CD8-positive, alpha-beta memory T cell (primary cell): Measurements from ENCODE around the gene PUM1. TPM values are rescaled to one million over a fixed set of nuclear protein-coding genes. Genes with fewer than 3 reads are reported as not detected.

Experiments used
- CTCF ChIA-PET: fragments of 350-600 bp; sonication (Branson Sonifier 250); formaldehyde crosslinking; loops from one replicate; lab custom pipeline; 2021; ENCODE audit warnings: antibody characterized with exemption; lab: Charles Lee
- POLR2A ChIA-PET: fragments of 350-600 bp; sonication (Branson Sonifier 250); formaldehyde crosslinking; loops from one replicate; lab custom pipeline; 2021; ENCODE audit warnings: antibody characterized with exemption; lab: Charles Lee
- DNase-seq, 5 donors: peaks; one replicate each; pipeline versions ENCODE4 v3.0.0 to v3.0.0-alpha.2; 2020 to 2022; ENCODE audit warnings: mixed read lengths in 1 of 5
- H3K27ac ChIP-seq: one replicate; pipeline ENCODE4 v1.7.0; 2013; ENCODE audit warnings: low read depth, mild to moderate bottlenecking, low read length, moderate library complexity
- H3K27me3 ChIP-seq: 2 replicates; pipeline ENCODE4 v1.7.0; 2013; ENCODE audit warnings: low read length, mild to moderate bottlenecking; ENCODE audit not compliant: insufficient read depth, poor library complexity, severe bottlenecking
- H3K36me3 ChIP-seq: 2 replicates; pipeline ENCODE4 v1.7.0; 2013; ENCODE audit warnings: mild to moderate bottlenecking, low read length, moderate library complexity; ENCODE audit not compliant: insufficient read depth
- H3K4me1 ChIP-seq: 2 replicates; pipeline ENCODE4 v1.7.0; 2013; ENCODE audit warnings: mild to moderate bottlenecking, low read length, moderate library complexity; ENCODE audit not compliant: insufficient read depth
- H3K4me3 ChIP-seq: 2 replicates; pipeline ENCODE4 v1.7.0; 2013; ENCODE audit warnings: mild to moderate bottlenecking, low read length
- H3K9me3 ChIP-seq: 2 replicates; pipeline ENCODE4 v1.7.0; 2013; ENCODE audit warnings: mild to moderate bottlenecking, low read length
- H3K27ac Mint-ChIP-seq, 8 donors: one replicate each; pipeline ENCODE4 v1.8.0; 2020 to 2021; ENCODE audit warnings: mixed read lengths in 8 of 8, mild to moderate bottlenecking in 6 of 8, inconsistent platforms in 3 of 8, moderate library complexity in 3 of 8
- H3K27me3 Mint-ChIP-seq, 2 donors: one replicate each; pipeline ENCODE4 v1.8.0; 2020 to 2021; ENCODE audit warnings: mixed read lengths in 2 of 2, mild to moderate bottlenecking in 1 of 2, moderate library complexity in 1 of 2
- H3K36me3 Mint-ChIP-seq, 3 donors: one replicate each; pipeline ENCODE4 v1.8.0; 2020 to 2021; ENCODE audit warnings: mixed read lengths in 3 of 3, inconsistent platforms in 1 of 3, mild to moderate bottlenecking in 1 of 3
- H3K4me1 Mint-ChIP-seq, 3 donors: one replicate each; pipeline ENCODE4 v1.8.0; 2020 to 2021; ENCODE audit warnings: mixed read lengths in 3 of 3, inconsistent platforms in 1 of 3, mild to moderate bottlenecking in 1 of 3
- H3K4me3 Mint-ChIP-seq, 7 donors: one replicate each; pipeline ENCODE4 v1.8.0; 2020 to 2021; ENCODE audit warnings: mixed read lengths in 7 of 7, mild to moderate bottlenecking in 6 of 7, moderate library complexity in 4 of 7, inconsistent platforms in 2 of 7
- H3K9me3 Mint-ChIP-seq, 5 donors: one replicate each; pipeline ENCODE4 v1.8.0; 2020 to 2022; ENCODE audit warnings: mixed read lengths in 5 of 5, mild to moderate bottlenecking in 3 of 5, moderate library complexity in 2 of 5, inconsistent platforms in 1 of 5
- polyA plus RNA-seq: library from polyadenylated mRNA; unstranded; fragments of 300-500 nt; fragmentation: Illumina TruSeq; gene quantifications from one replicate; pipeline ENCODE4 v1.2.3, GENCODE V29; 2021
- total RNA-seq, 2 experiments: library from RNA; stranded (reverse); gene quantifications; one replicate each; pipeline ENCODE4 v1.2.3, GENCODE V29; 2021

PUM1 gene
- total and polyA plus RNA-seq, 3 experiments from 2014 or later: 99.8 to 127 (median 113) TPM

DNA sequence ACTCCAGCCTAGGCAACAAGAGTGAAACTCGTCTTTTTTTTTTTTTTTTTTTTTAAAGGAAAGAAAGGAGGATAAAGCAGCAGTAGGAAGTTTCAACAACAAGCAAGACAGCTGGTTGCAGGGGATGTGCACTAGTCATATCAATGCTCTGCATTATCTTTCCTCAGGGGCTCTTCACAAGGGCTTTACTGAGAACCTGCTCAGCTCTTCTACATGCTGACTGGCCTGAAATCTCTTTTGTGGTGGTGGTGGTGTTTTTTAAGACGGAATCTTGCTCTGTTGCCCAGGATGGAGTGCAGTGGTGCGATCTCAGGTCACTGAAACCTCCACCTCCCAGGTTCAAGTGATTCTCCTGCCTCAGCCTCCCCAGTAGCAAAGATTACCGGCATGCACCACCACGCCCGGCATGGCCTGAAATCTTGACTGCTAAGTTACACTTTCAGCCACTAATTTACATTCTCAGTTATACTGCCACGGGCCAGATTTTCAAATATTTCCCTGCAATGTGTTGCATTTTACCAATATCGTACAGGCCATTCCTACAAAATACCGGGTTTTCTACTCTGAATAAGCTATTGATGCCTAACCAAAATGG, 68.0 kb downstream of the PUM1 start:
- Mint-ChIP-seq H3K4me1 (peaks cover 47 to 81% (median 74%) of the 10 kb centered on the region in 3 donors), H3K4me3 (no peak overlapping the region), H3K36me3 (peaks cover 4 to 80% (median 14%) of the 10 kb centered on the region in 3 donors), H3K27me3 (no peaks in the 10 kb centered on the region), H3K9me3 (no peaks in the 10 kb centered on the region), H3K27ac (peak overlapping the region in 3 of 8 donors; percentile 10 to 66 (median 30))
- CTCF ChIA-PET: interaction anchor here (0.6 to 1.4 kb wide), 3 partner anchors 9 to 43 kb away, joined by 4 to 5 read pairs (median 4); no protein-coding TSS in a partner anchor
- Histone ChIP-seq H3K4me3 (no peak overlapping the region), H3K27ac (no peak overlapping the region), H3K27me3 (no peaks in the 10 kb centered on the region), H3K9me3 (no peaks in the 10 kb centered on the region), H3K4me1 (no peaks in the 10 kb centered on the region), H3K36me3 (peaks cover 10% of the 10 kb centered on the region)
- POLR2A ChIA-PET: interaction anchor here (0.7 kb wide), 1 partner anchor 1059 kb away, joined by 8 read pairs; no protein-coding TSS in a partner anchor
- DNase-seq: no peak

- peaks cover 19% of the 10 kb centered on the region for H3K36me3 ChIP-seq
- POLR2A ChIA-PET: no interaction called here
- H3K27ac Mint-ChIP-seq: peak overlapping the region in 1 of 8 donors; percentile 42
Measured at GRCh38 chr1:30995990-30996612, 69.4 kb downstream of the PUM1 start.

GRCh38 chr1:30991862-30992606, 73.5 kb downstream of the PUM1 start:
- ChIA-PET CTCF (no interaction called here), POLR2A (no interaction called here)
- Histone ChIP-seq H3K4me3 (no peak overlapping the region), H3K4me1 (peaks cover 9% of the 10 kb centered on the region), H3K9me3 (no peaks in the 10 kb centered on the region), H3K36me3 (peaks cover 43% of the 10 kb centered on the region), H3K27me3 (no peaks in the 10 kb centered on the region), H3K27ac (no peak overlapping the region)
- Mint-ChIP-seq H3K4me1 (peaks cover 64 to 92% (median 86%) of the 10 kb centered on the region in 3 donors), H3K36me3 (peaks cover 12 to 86% (median 35%) of the 10 kb centered on the region in 3 donors), H3K4me3 (peak overlapping the region in 1 of 7 donors; percentile 4), H3K27ac (peak overlapping the region in 3 of 8 donors; percentile 20 to 48 (median 26)), H3K27me3 (no peaks in the 10 kb centered on the region), H3K9me3 (no peaks in the 10 kb centered on the region)
- no peak for DNase-seq

More at GRCh38 chr1:30995990-30996612, 69.4 kb downstream of the PUM1 start:
- Mint-ChIP-seq H3K27me3 (no peaks in the 10 kb centered on the region), H3K4me3 (no peak overlapping the region), H3K36me3 (peaks cover 8 to 82% (median 19%) of the 10 kb centered on the region in 3 donors), H3K9me3 (no peaks in the 10 kb centered on the region), H3K4me1 (peaks cover 49 to 83% (median 77%) of the 10 kb centered on the region in 3 donors)
- DNase-seq: no peak
- Histone ChIP-seq H3K27me3 (no peaks in the 10 kb centered on the region), H3K4me3 (no peak overlapping the region), H3K4me1 (peaks cover 4% of the 10 kb centered on the region), H3K27ac (no peak overlapping the region), H3K9me3 (no peaks in the 10 kb centered on the region)
- CTCF ChIA-PET: interaction anchor here (1.4 kb wide), 1 partner anchor 8 kb away, joined by 5 read pairs; no protein-coding TSS in a partner anchor

GRCh38 chr1:30990591-30990990, 74.9 kb downstream of the PUM1 start:
- Mint-ChIP-seq H3K27me3 (no peaks in the 10 kb centered on the region), H3K4me3 (no peak overlapping the region), H3K36me3 (peaks cover 12 to 84% (median 31%) of the 10 kb centered on the region in 3 donors), H3K27ac (no peak overlapping the region), H3K4me1 (peaks cover 66 to 91% (median 83%) of the 10 kb centered on the region in 3 donors), H3K9me3 (no peaks in the 10 kb centered on the region)
- ChIA-PET CTCF (no interaction called here), POLR2A (interaction anchor here (0.7 kb wide), 1 partner anchor 23 kb away, joined by 4 read pairs; no protein-coding TSS in a partner anchor)
- Histone ChIP-seq H3K36me3 (peaks cover 43% of the 10 kb centered on the region), H3K9me3 (no peaks in the 10 kb centered on the region), H3K27ac (no peak overlapping the region), H3K4me1 (peaks cover 9% of the 10 kb centered on the region), H3K4me3 (no peak overlapping the region), H3K27me3 (no peaks in the 10 kb centered on the region)
- DNase-seq: no peak

DNA sequence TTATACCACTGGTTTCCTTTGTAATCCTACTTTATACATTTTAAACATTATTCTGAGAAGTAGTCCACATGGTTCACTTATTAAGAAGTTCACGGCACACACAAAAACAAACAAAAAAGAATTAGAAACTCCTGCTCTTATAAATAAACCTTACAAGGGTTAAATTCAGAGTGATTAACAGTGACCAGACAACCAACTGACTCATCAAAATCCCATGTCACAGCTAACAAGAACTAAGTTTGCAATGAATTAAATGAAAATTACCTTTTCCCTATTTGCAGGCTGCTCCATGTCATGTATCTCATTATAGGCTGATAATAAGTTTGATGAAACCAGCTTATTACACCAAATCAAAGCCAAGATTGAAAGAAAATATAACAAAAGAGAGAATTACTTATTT, 77.5 kb downstream of the PUM1 start:
- no peak overlapping the region for H3K27ac ChIP-seq
- H3K9me3 ChIP-seq: no peaks in the 10 kb centered on the region
- H3K4me3 ChIP-seq: no peak overlapping the region
- peak overlapping the region in 1 of 7 donors; percentile 22 for H3K4me3 Mint-ChIP-seq
- peaks cover 8 to 82% (median 27%) of the 10 kb centered on the region in 3 donors for H3K36me3 Mint-ChIP-seq
- no peak for DNase-seq
- H3K27ac Mint-ChIP-seq: peak overlapping the region in 3 of 8 donors; percentile 4 to 69 (median 52)
- ChIA-PET CTCF (interaction anchor here (1.2 kb wide), 1 partner anchor 9 kb away, joined by 5 read pairs; no protein-coding TSS in a partner anchor), POLR2A (no interaction called here)
- H3K36me3 ChIP-seq: peaks cover 36% of the 10 kb centered on the region
- peaks cover 66 to 90% (median 87%) of the 10 kb centered on the region in 3 donors for H3K4me1 Mint-ChIP-seq
- H3K4me1 ChIP-seq: peaks cover 15% of the 10 kb centered on the region
- no peaks in the 10 kb centered on the region for H3K27me3 ChIP-seq
- H3K27me3 Mint-ChIP-seq: no peaks in the 10 kb centered on the region
- H3K9me3 Mint-ChIP-seq: no peaks in the 10 kb centered on the region

- H3K27me3 ChIP-seq: no peaks in the 10 kb centered on the region
- H3K27me3 Mint-ChIP-seq: no peaks in the 10 kb centered on the region
- H3K36me3 Mint-ChIP-seq: peaks cover 7 to 81% (median 25%) of the 10 kb centered on the region in 3 donors
- peak overlapping the region in 4 of 8 donors; percentile 23 to 53 (median 38) for H3K27ac Mint-ChIP-seq
- H3K4me1 ChIP-seq: peaks cover 11% of the 10 kb centered on the region
- ChIA-PET POLR2A (no interaction called here), CTCF (interaction anchor here (1.1 kb wide), 1 partner anchor 53 kb away, joined by 3 read pairs; no protein-coding TSS in a partner anchor)
- DNase-seq: no peak
- H3K36me3 ChIP-seq: peaks cover 32% of the 10 kb centered on the region
- H3K9me3 ChIP-seq: no peaks in the 10 kb centered on the region
- no peak overlapping the region for H3K27ac ChIP-seq
- H3K4me3 Mint-ChIP-seq: no peak overlapping the region
- no peaks in the 10 kb centered on the region for H3K9me3 Mint-ChIP-seq
- peaks cover 69 to 89% (median 87%) of the 10 kb centered on the region in 3 donors for H3K4me1 Mint-ChIP-seq
- no peak overlapping the region for H3K4me3 ChIP-seq
Measured at GRCh38 chr1:30986755-30987154, 78.8 kb downstream of the PUM1 start.

DNA sequence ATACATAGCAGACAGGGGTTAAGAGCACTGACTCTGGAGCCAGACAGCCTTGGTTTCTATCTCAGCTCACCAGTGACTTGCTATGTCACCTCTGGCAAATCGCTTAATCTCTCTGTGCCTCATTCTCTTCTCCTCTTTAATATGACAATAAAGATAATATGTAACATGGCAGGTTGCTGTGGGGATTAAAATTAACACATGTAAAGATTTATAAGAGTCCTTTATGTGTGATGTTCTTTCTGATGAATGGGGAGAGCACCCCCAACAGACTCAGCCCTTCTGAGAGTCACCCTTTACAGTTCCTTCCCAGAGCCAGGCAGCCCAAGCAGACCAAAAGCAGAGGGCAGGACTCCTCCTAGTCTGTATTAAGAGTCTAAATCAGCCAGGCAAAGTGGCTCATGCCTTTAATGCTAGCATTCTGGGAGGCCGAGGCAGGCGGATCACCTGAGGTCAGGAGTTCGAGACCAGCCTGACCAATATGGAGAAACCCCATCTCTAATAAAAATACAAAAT, 80.5 kb downstream of the PUM1 start:
- no peak overlapping the region for H3K4me3 ChIP-seq
- Mint-ChIP-seq H3K27me3 (no peaks in the 10 kb centered on the region), H3K4me3 (no peak overlapping the region), H3K36me3 (peaks cover 1 to 78% (median 15%) of the 10 kb centered on the region in 3 donors), H3K27ac (peak overlapping the region in 2 of 8 donors; percentile 45 to 78), H3K4me1 (peaks cover 52 to 83% (median 72%) of the 10 kb centered on the region in 3 donors), H3K9me3 (no peaks in the 10 kb centered on the region)
- no peak for DNase-seq
- H3K27me3 ChIP-seq: no peaks in the 10 kb centered on the region
- POLR2A ChIA-PET: no interaction called here
- H3K27ac ChIP-seq: no peak overlapping the region
- peaks cover 11% of the 10 kb centered on the region for H3K4me1 ChIP-seq
- H3K36me3 ChIP-seq: peaks cover 27% of the 10 kb centered on the region
- H3K9me3 ChIP-seq: no peaks in the 10 kb centered on the region
- CTCF ChIA-PET: no interaction called here
